OCI-LY7 (cell line): Measurements from ENCODE around the gene CRYAB. TPM values are rescaled to one million over a fixed set of nuclear protein-coding genes. Genes with fewer than 3 reads are reported as not detected.

Experiments used
- BruUV-seq: library from RNA; stranded (reverse); fragments of 400-500 nt; replicated peaks from 2 replicates; lab custom pipeline; 2021; lab: Mats Ljungman, UMichigan
- CTCF ChIA-PET: fragments of 300-600 bp; sonication (Branson Sonifier 250); formaldehyde crosslinking; loops from one replicate; lab custom pipeline; 2022; ENCODE audit warnings: antibody characterized with exemption; ENCODE audit not compliant: unreplicated experiment; lab: Charles Lee
- POLR2A ChIA-PET: fragments of 300-600 bp; sonication (Branson Sonifier 250); formaldehyde crosslinking; loops from one replicate; lab custom pipeline; 2022; ENCODE audit warnings: antibody characterized with exemption; lab: Charles Lee
- DNase-seq: peaks from one replicate; pipeline ENCODE4 v3.0.0-alpha.2; 2015; ENCODE audit warnings: low spot score
- H2AFZ ChIP-seq: fragments of 200-600 bp; sonication (generic), shearing (Covaris generic); 2 replicates; pipeline ENCODE4 v1.6.1; 2014; ENCODE audit warnings: mild to moderate bottlenecking, antibody characterized with exemption, low read length, moderate library complexity
- H3K27ac ChIP-seq: fragments of 200-600 bp; sonication (generic); 2 replicates; pipeline ENCODE4 v1.5.1; 2014; ENCODE audit warnings: mixed run types, low read depth, mild to moderate bottlenecking, moderate library complexity, low read length, inconsistent platforms; ENCODE audit not compliant: poor library complexity, severe bottlenecking
- H3K36me3 ChIP-seq: fragments of 200-600 bp; sonication (generic); 2 replicates; pipeline ENCODE4 v1.6.1; 2014; ENCODE audit warnings: mild to moderate bottlenecking, antibody characterized with exemption, low read length, moderate library complexity, mixed read lengths; ENCODE audit not compliant: insufficient read depth
- H3K4me1 ChIP-seq: fragments of 200-600 bp; sonication (generic); 2 replicates; pipeline ENCODE4 v1.5.1; 2014; ENCODE audit warnings: mild to moderate bottlenecking, low read length; ENCODE audit not compliant: insufficient read depth, poor library complexity, severe bottlenecking
- H3K4me2 ChIP-seq: fragments of 200-600 bp; sonication (generic); 2 replicates; pipeline ENCODE4 v1.6.1; 2014; ENCODE audit warnings: mild to moderate bottlenecking, low read length
- H3K4me3 ChIP-seq: fragments of 200-600 bp; sonication (generic); 2 replicates; pipeline ENCODE4 v1.5.1; 2014; ENCODE audit warnings: mild to moderate bottlenecking, low read depth, low read length; ENCODE audit not compliant: poor library complexity, severe bottlenecking
- H3K79me2 ChIP-seq: fragments of 200-600 bp; sonication (generic); 2 replicates; pipeline ENCODE4 v1.6.1; 2016; ENCODE audit warnings: low read depth, mild to moderate bottlenecking, low read length, moderate library complexity, mixed read lengths; ENCODE audit not compliant: insufficient read depth
- H3K9me2 ChIP-seq: fragments of 200-600 bp; sonication (generic); 2 replicates; pipeline ENCODE4 v1.6.1; 2016; ENCODE audit warnings: mild to moderate bottlenecking, low read length, mixed read lengths; ENCODE audit not compliant: insufficient read depth
- H3K9me3 ChIP-seq: fragments of 200-600 bp; sonication (generic); 2 replicates; pipeline ENCODE4 v1.6.1; 2014; ENCODE audit warnings: mild to moderate bottlenecking, mixed run types, low read length, mixed read lengths
- H4K20me1 ChIP-seq: fragments of 200-600 bp; sonication (generic); 2 replicates; pipeline ENCODE4 v1.6.1; 2014; ENCODE audit warnings: mild to moderate bottlenecking, antibody characterized with exemption, low read length, moderate library complexity, mixed read lengths; ENCODE audit not compliant: insufficient read depth
- EZH2phosphoT487 ChIP-seq: fragments of 200-600 bp; sonication (generic); IDR thresholded peaks from 2 replicates; pipeline ENCODE4 v1.6.1; 2018; ENCODE audit warnings: low read depth, borderline replicate concordance, mild to moderate bottlenecking, mixed run types, antibody characterized with exemption, low read length, moderate library complexity, mixed read lengths
- intact Hi-C: fragments of 100-400 bp; cut with micrococcal nuclease; formaldehyde crosslinking; loops from one replicate; pipeline ENCODE4 v1.10.0; 2022; ENCODE audit not compliant: unreplicated experiment
- total RNA-seq, 2 experiments: library from RNA; depleted of rRNA in 1 of 2; stranded (reverse); fragments of >200 nt in 1 of 2; shearing (Covaris generic) in 1 of 2; gene quantifications; 2 replicates each; pipeline ENCODE4 v1.2.3, GENCODE V29; 2014 to 2022
- TF ChIP-seq, protein P1 (sequence below): fragments of 200-600 bp; sonication (generic); conservative IDR thresholded peaks from 2 replicates; pipeline ENCODE4 v1.5.1; 2014; ENCODE audit warnings: mild to moderate bottlenecking, antibody characterized with exemption, low read length, moderate library complexity, mixed read lengths

The CRYAB gene
- total RNA-seq, 2 experiments from 2014 or later: not detected

DNA sequence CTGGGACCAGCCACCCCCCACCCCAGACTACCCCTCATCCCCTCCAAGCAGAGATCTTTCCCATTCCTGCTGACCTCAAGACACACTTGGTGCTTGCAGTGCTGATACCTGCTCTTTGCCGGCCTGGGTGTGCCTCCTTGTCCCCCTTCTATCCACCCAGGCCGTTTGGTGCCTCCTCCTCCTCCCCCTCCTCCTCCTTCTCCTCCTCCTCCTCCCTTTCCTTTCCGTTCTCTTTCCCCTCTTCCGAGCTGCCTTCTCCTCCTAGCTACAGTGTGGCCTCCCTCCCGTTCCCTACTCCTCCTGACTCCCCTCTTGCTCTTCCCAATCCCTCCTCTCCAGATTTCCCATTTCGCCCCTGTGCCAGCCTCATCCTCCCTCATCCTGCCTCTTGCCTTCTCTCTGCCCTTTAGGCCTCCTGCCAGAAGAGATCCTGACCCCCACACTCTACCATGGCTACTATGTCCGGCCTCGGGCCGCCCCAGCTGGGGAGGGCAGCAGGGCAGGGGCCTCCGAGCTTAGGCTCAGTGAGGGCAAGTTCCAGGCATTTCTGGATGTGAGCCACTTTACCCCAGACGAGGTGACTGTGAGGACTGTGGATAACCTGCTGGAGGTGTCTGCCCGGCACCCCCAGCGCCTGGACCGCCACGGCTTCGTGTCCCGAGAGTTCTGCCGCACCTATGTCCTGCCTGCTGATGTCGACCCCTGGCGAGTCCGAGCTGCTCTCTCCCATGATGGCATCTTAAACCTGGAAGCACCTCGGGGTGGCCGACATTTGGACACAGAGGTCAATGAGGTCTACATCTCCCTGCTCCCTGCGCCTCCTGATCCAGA, 1.7 kb upstream of the CRYAB start:
- TF ChIP-seq, protein P1, sequence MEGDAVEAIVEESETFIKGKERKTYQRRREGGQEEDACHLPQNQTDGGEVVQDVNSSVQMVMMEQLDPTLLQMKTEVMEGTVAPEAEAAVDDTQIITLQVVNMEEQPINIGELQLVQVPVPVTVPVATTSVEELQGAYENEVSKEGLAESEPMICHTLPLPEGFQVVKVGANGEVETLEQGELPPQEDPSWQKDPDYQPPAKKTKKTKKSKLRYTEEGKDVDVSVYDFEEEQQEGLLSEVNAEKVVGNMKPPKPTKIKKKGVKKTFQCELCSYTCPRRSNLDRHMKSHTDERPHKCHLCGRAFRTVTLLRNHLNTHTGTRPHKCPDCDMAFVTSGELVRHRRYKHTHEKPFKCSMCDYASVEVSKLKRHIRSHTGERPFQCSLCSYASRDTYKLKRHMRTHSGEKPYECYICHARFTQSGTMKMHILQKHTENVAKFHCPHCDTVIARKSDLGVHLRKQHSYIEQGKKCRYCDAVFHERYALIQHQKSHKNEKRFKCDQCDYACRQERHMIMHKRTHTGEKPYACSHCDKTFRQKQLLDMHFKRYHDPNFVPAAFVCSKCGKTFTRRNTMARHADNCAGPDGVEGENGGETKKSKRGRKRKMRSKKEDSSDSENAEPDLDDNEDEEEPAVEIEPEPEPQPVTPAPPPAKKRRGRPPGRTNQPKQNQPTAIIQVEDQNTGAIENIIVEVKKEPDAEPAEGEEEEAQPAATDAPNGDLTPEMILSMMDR: no peak
- TF ChIP-seq EZH2phosphoT487: no peak
- BruUV-seq: no TSS peak
- Histone ChIP-seq H3K27ac (no peak overlapping the region), H3K36me3 (no peaks in the 10 kb centered on the region), H3K9me3 (no peaks in the 10 kb centered on the region), H3K79me2 (no peaks in the 10 kb centered on the region), H3K4me2 (no peak overlapping the region), H3K4me3 (no peak overlapping the region), H3K9me2 (no peaks in the 10 kb centered on the region), H4K20me1 (no peaks in the 10 kb centered on the region), H2AFZ (no peak overlapping the region), H3K4me1 (no peaks in the 10 kb centered on the region)
- DNase-seq: no peak
- POLR2A ChIA-PET: interaction anchor here (0.8 kb wide), 1 partner anchor 13 kb away, joined by 3 read pairs; no protein-coding TSS in a partner anchor
- intact Hi-C loops: no loop called here
- CTCF ChIA-PET: no interaction called here

DNA sequence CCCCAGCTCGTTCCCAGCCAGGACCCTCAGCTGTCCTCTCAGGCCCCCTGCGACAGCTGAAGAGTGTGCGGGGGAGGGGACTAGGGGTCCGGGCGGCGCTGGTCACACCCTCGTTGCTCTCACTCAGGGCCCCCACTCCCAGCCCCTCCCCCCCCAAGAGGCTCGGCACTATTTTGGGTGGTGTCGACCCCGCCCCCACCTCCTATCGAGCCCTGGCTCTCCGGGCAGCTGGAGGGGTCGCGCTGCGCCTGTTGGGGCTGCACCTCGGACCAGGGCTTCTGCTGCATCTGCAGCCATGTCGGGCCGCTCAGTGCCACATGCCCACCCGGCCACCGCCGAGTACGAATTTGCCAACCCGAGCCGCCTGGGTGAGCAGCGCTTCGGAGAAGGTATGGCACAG, 965 bp upstream of the CRYAB start, which contains the start of gene HSPB2:
TSS of gene HSPB2 (plus strand) at position 200 of the 400 bp plus-strand sequence. CDS start at position 296, 96 bp downstream.
- TF ChIP-seq, protein P1: no peak
- no peak for TF ChIP-seq EZH2phosphoT487

More for the DNA sequence above, 965 bp upstream of the CRYAB start, which contains the start of gene HSPB2:
- no peaks in the 10 kb centered on the region for H3K9me3 ChIP-seq
- no peaks in the 10 kb centered on the region for H3K4me1 ChIP-seq
- H3K9me2 ChIP-seq: no peaks in the 10 kb centered on the region
- ChIA-PET CTCF (no interaction called here), POLR2A (no interaction called here)
- no peak within 1 kb of the TSS for H2AFZ ChIP-seq
- BruUV-seq: no TSS peak
- DNase-seq: no peak
- intact Hi-C loops: no loop called here
- no peak within 1 kb of the TSS for H3K27ac ChIP-seq
- no peaks in the 10 kb centered on the region for H4K20me1 ChIP-seq
- H3K4me2 ChIP-seq: no peak within 1 kb of the TSS
- no peaks in the 10 kb centered on the region for H3K36me3 ChIP-seq
- no peak within 1 kb of the TSS for H3K4me3 ChIP-seq
- no peaks in the 10 kb centered on the region for H3K79me2 ChIP-seq
